RPMI7951 (cell line): ENCODE data around the gene DPAGT1. TPM values are rescaled to one million over a fixed set of nuclear protein-coding genes. Genes with fewer than 3 reads are reported as not detected.
A peak's percentile ranks its signal among the peaks of the same experiment; 100 is the strongest.
"Not testable (repeated sequence)": the region's sequence is repeated elsewhere in the genome, so short reads cannot be mapped to it uniquely, and the experiment has no call there.

Experiments
- DNase-seq: peaks from one replicate; pipeline ENCODE4 v3.0.0-alpha.2; 2012; ENCODE audit warnings: low read depth
- total RNA-seq: library from RNA; depleted of rRNA; stranded (reverse); fragments of >200 nt; shearing (Covaris generic); gene quantifications from 2 replicates; pipeline ENCODE4 v1.2.3, GENCODE V29; 2014

DPAGT1 gene
- total RNA-seq, 1 experiment from 2014 or later: 44.0 TPM

GRCh38 chr11:119115484-119116234 lies 14.0 kb upstream of the DPAGT1 start:
- no peak for DNase-seq

- DNase-seq: no peak
These were observed 12.7 kb upstream of the DPAGT1 start for GRCh38 chr11:119114351-119114750.

- DNase-seq: no peak
These were observed 12.1 kb upstream of the DPAGT1 start for GRCh38 chr11:119113716-119114115.

GRCh38 chr11:119112314-119113020 lies 10.8 kb upstream of the DPAGT1 start:
- DNase-seq: no peak

- no peak for DNase-seq
These were observed 9.8 kb upstream of the DPAGT1 start for GRCh38 chr11:119111361-119111925.

- no peak for DNase-seq
These were observed 8.8 kb upstream of the DPAGT1 start for GRCh38 chr11:119110439-119110838.

- DNase-seq: no peak
These were observed 8.2 kb upstream of the DPAGT1 start for GRCh38 chr11:119109843-119110242.

GRCh38 chr11:119108857-119109221 lies 7.2 kb upstream of the DPAGT1 start:
- DNase-seq: no peak

- peak; percentile 48 for DNase-seq
These were observed 6.6 kb upstream of the DPAGT1 start for GRCh38 chr11:119108146-119108856.

- no peak for DNase-seq
These were observed 6.0 kb upstream of the DPAGT1 start for GRCh38 chr11:119107538-119108145.

GRCh38 chr11:119106564-119107537 lies 5.2 kb upstream of the DPAGT1 start, which contains the start of gene C2CD2L:
Gene C2CD2L, plus strand, starts transcription at chr11:119107344. Its CDS starts 398 bp downstream, at chr11:119107742.
- DNase-seq: peak; percentile 93

- DNase-seq: no peak
These were observed 2.1 kb upstream of the DPAGT1 start for GRCh38 chr11:119103793-119104192.

- DNase-seq: not testable (repeated sequence)
These were observed 1.6 kb upstream of the DPAGT1 start for GRCh38 chr11:119103161-119103664.

GRCh38 chr11:119100994-119101758 lies 477 bp downstream of the DPAGT1 start:
- peak; percentile 44 for DNase-seq

GRCh38 chr11:119100246-119100970 lies 1.2 kb downstream of the DPAGT1 start:
- DNase-seq: peak; percentile 67

GRCh38 chr11:119099711-119100110 lies 1.9 kb downstream of the DPAGT1 start:
- no peak for DNase-seq

- peak; percentile 100 for DNase-seq
These were observed 6.4 kb downstream of the DPAGT1 start for GRCh38 chr11:119095066-119095880.

- peak; percentile 81 for DNase-seq
These were observed 6.9 kb downstream of the DPAGT1 start for GRCh38 chr11:119094816-119095065.
